ENCODE results near the gene ZNF169. TPM values are rescaled to one million over a fixed set of nuclear protein-coding genes. Genes with fewer than 3 reads are reported as not detected.

Gene ZNF169
- total and polyA plus RNA-seq, 2 donors (not counting 3 experiments of a cell fraction or from before 2014, with no cell fraction given), result 5.4 to 7.7 TPM

- intact Hi-C loops (cut with micrococcal nuclease) (loop anchor here (2.0 to 10.0 kb wide), 2 partner anchors 392 to 528 kb away; no protein-coding TSS in a partner anchor), dilution Hi-C loops (cut with MboI; ENCODE audit: extremely low pct_ligation_motif_present, low sequenced_read_pairs) (no loop called here)
- TF ChIP-seq JUN (IDR thresholded peaks at IDR 0.05; ENCODE audit: borderline replicate concordance, insufficient read depth, insufficient read length, low read depth), result no peak
- no peak for TF ChIP-seq POLR2A (IDR thresholded peaks at IDR 0.05; ENCODE audit: low read depth, low read length)
- TF ChIP-seq, protein P1, sequence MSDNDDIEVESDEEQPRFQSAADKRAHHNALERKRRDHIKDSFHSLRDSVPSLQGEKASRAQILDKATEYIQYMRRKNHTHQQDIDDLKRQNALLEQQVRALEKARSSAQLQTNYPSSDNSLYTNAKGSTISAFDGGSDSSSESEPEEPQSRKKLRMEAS (IDR thresholded peaks at IDR 0.05; ENCODE audit: insufficient read depth, insufficient read length), result no peak
- TF ChIP-seq FOS (IDR thresholded peaks at IDR 0.05; ENCODE audit: borderline replicate concordance, insufficient read depth, low read length), result no peak
- TF ChIP-seq EZH2 (IDR thresholded peaks at IDR 0.05; ENCODE audit: borderline replicate concordance, low read depth, low read length, severe bottlenecking), result no peak
- TF ChIP-seq CTCF (IDR thresholded peaks at IDR 0.05; ENCODE audit: extremely low read depth in 1 of 2, insufficient read depth in 1 of 2, low read depth in 1 of 2, low read length in 2 of 2), result no peak
- TF ChIP-seq MYC (IDR thresholded peaks at IDR 0.05; ENCODE audit: low read depth, low read length), result no peak
- TF ChIP-seq GATA2 (IDR thresholded peaks at IDR 0.05; ENCODE audit: insufficient read depth, insufficient read length, low read depth, low read length), result no peak
- TF ChIP-seq POLR2AphosphoS5 (IDR thresholded peaks at IDR 0.05; ENCODE audit: insufficient read depth, low read depth, low read length), result no peak
- Histone ChIP-seq H2AFZ (ENCODE audit: low read depth, low read length) (no peak overlapping the region), H3K4me3 (replicated peaks in 1 of 3; ENCODE audit: insufficient read depth in 1 of 3, low read depth in 1 of 3, low read length in 3 of 3) (no peak overlapping the region), H3K4me2 (ENCODE audit: insufficient read depth, low read length) (no peak overlapping the region), H3K9ac (replicated peaks; ENCODE audit: extremely low read depth, insufficient read depth, low read length) (no peak overlapping the region), H4K20me1 (replicated peaks; ENCODE audit: control insufficient read depth, extremely low read depth, insufficient read depth, low read length) (no peaks in the 10 kb centered on the region), H3K27me3 (ENCODE audit: control insufficient read depth in 2 of 2, insufficient read depth in 2 of 2, low read length in 2 of 2) (no peaks in the 10 kb centered on the region), H3K9me1 (replicated peaks; ENCODE audit: control insufficient read depth, extremely low read depth, insufficient read depth, low read length) (no peaks in the 10 kb centered on the region), H3K9me3 (replicated peaks; ENCODE audit: control insufficient read depth, insufficient read depth, low read length) (no peaks in the 10 kb centered on the region), H3K79me2 (ENCODE audit: control insufficient read depth, insufficient read depth, low read length) (no peaks in the 10 kb centered on the region), H3K27ac (ENCODE audit: insufficient read depth, low read depth, low read length) (no peak overlapping the region), H3K4me1 (ENCODE audit: control insufficient read depth, extremely low read depth, insufficient read depth, low read length) (peaks cover 2% of the 10 kb centered on the region), H3K36me3 (ENCODE audit: control insufficient read depth in 2 of 2, extremely low read depth in 1 of 2, insufficient read depth in 2 of 2, low read length in 2 of 2) (no peaks in the 10 kb centered on the region)
- DNase-seq (ENCODE audit: low read depth, low spot score) (no peak), FAIRE-seq (no peak)
- CTCF ChIA-PET, result interaction anchor here (1.0 to 10.1 kb wide), 19 partner anchors 14 to 531 kb away, joined by 3 to 493 read pairs (median 18); no protein-coding TSS in a partner anchor
- no TSS peak for BruUV-seq (replicated peaks)
- POLR2A ChIA-PET, result interaction anchor here (0.9 kb wide), 1 partner anchor 47 kb away, joined by 3 read pairs; no protein-coding TSS in a partner anchor
Measured at GRCh38 chr9:94212531-94212930, 46.6 kb upstream of the ZNF169 start.

Data from endothelial cell of umbilical vein (primary cell).